H1 (cell line): ENCODE results near the gene CANT1. TPM values are rescaled to one million over a fixed set of nuclear protein-coding genes. Genes with fewer than 3 reads are reported as not detected.

Experiments
- CHD1 ChIP-seq: IDR thresholded peaks from 2 replicates; pipeline ENCODE4 v1.6.1; 2012; ENCODE audit warnings: low read depth, low read length, improper control_type of control experiment
- EGR1 ChIP-seq: IDR thresholded peaks from 2 replicates; pipeline ENCODE4 v1.6.1; 2011; ENCODE audit warnings: low read depth, low read length, borderline replicate concordance
- KDM4A ChIP-seq: IDR thresholded peaks from one replicate; pipeline ENCODE4 v1.7.1; 2012; ENCODE audit warnings: low read depth, mild to moderate bottlenecking, moderate library complexity, low read length, inconsistent platforms; ENCODE audit not compliant: severe bottlenecking
- RAD21 ChIP-seq, 2 experiments: IDR thresholded peaks in 1 of 2; conservative IDR thresholded peaks in 1 of 2; 2 replicates each; pipeline ENCODE4 v1.6.1; 2011; ENCODE audit warnings: low read depth in 2 of 2, low read length in 2 of 2, improper control_type of control experiment in 1 of 2, inconsistent platforms in 1 of 2, mild to moderate bottlenecking in 1 of 2, moderate library complexity in 1 of 2
- TAF1 ChIP-seq: IDR thresholded peaks from 2 replicates; pipeline ENCODE4 v1.6.1; 2011; ENCODE audit warnings: mild to moderate bottlenecking, low read depth, low read length
- polyA plus RNA-seq, 7 experiments: library from polyadenylated mRNA; depleted of rRNA in 3 of 7; stranded (reverse) in 5 of 7; unstranded in 2 of 7; fragments of >200 nt in 5 of 7; fragments of 200-250 nt in 2 of 7; gene quantifications; 1 replicate in 5 of 7; 2 replicates in 1 of 7; 4 replicates in 1 of 7; pipeline versions ENCODE4 v1.2.1 to v1.2.3, GENCODE V29; 2011 to 2013; ENCODE audit warnings: missing spikeins in 2 of 7, mixed read lengths in 2 of 7
- total RNA-seq: library from RNA; stranded (reverse); fragmentation: NEBNext Ultra II Directional; extraction: Animal tissue kit (Norgen Biotek cat#: 25700); gene quantifications from 2 replicates; pipeline ENCODE4 v1.2.1, GENCODE V29; 2021

The CANT1 gene
- total and polyA plus RNA-seq, 2 of the 8 experiments (the other 6 are each of a cell fraction or from before 2014, with no cell fraction given) = 23.0 to 32.6 TPM

DNA sequence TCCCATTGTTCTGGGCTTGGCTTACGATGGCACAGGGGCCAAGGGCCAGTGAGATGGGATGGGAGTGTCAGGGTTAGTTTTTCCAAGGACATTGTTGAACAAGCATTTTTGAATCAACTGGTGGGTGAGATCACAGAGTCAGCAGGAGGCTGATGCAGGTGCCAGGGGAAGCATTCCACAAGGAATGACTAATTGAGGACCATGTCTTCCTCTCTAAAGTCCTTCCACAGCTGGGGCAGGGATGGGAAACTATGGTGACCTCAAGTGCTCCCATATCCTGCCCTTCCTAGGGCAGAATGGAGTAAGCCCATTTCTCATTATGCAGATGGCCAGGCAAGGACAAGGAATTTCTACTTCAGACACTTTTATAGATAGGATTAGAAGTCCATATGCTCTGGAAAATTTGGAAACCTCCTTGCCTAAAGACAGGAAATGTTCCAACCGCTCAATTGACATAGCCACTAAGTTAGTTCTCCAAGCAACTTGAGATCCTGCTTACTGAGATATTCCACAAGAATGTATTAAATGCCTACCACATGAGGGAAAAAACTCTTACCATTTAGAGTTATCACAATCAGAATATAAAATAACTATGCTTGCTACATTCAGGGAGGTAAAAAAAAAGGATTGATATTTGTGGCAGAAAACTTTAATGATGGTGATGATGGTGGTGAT, 43.8 kb upstream of the CANT1 start (continued):
- TF ChIP-seq EGR1 (no peak), KDM4A (no peak), CHD1 (no peak), RAD21 (IDR thresholded peaks at IDR 0.05 in 1 of 2, conservative IDR thresholded peaks at IDR 0.05 in 1 of 2; ENCODE audit: low read depth in 2 of 2, low read length in 2 of 2) (no peak), TAF1 (no peak)
